ENCODE measurements around the gene EIF3I. TPM values are rescaled to one million over a fixed set of nuclear protein-coding genes. Genes with fewer than 3 reads are reported as not detected.
A peak's percentile ranks its signal among the peaks of the same experiment; 100 is the strongest.

Gene EIF3I
- total RNA-seq, 1 experiment from 2014 or later = 259 TPM

DNA sequence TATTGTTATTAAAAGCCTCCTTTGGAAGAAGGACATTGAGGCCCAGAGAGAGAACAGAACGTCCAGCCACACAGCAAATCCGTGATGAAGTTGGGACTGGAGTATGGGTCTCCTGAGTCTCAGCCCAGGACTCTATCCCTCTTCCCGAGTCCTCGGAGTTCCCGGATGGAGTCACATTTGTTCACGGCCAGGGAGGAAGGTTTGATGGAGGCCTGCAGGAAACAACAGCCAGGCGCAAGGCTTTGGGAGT is 43.1 kb upstream of the EIF3I start:
- H3K4me3 Mint-ChIP-seq (ENCODE audit: unreplicated experiment) = peak overlapping the region; percentile 97
- intact Hi-C loops (cut with micrococcal nuclease) = loop anchor here (2.0 kb wide), 1 partner anchor 70 kb away; the partner anchor contains the start of gene KPNA6
- H3K27ac Mint-ChIP-seq (ENCODE audit: low read depth, unreplicated experiment) = peak overlapping the region; percentile 98
- H3K36me3 Mint-ChIP-seq (ENCODE audit: insufficient read depth, unreplicated experiment) = peaks cover 66% of the 10 kb centered on the region
- H3K4me1 Mint-ChIP-seq (ENCODE audit: insufficient read depth, unreplicated experiment) = peaks cover 10% of the 10 kb centered on the region
- H3K27me3 Mint-ChIP-seq (ENCODE audit: insufficient read depth, unreplicated experiment) = no peaks in the 10 kb centered on the region
- ChIA-PET POLR2A (interaction anchor here (0.5 to 3.6 kb wide), 27 partner anchors 9 to 614 kb away, joined by 3 to 44 read pairs (median 4); partner anchors contain the start of genes KHDRBS1 and KPNA6), CTCF (interaction anchor here (0.5 to 1.1 kb wide), 2 partner anchors 11 to 217 kb away, joined by 3 read pairs; no protein-coding TSS in a partner anchor)
- no peak for DNase-seq (ENCODE audit: unreplicated experiment)
- TF ChIP-seq, protein P1, sequence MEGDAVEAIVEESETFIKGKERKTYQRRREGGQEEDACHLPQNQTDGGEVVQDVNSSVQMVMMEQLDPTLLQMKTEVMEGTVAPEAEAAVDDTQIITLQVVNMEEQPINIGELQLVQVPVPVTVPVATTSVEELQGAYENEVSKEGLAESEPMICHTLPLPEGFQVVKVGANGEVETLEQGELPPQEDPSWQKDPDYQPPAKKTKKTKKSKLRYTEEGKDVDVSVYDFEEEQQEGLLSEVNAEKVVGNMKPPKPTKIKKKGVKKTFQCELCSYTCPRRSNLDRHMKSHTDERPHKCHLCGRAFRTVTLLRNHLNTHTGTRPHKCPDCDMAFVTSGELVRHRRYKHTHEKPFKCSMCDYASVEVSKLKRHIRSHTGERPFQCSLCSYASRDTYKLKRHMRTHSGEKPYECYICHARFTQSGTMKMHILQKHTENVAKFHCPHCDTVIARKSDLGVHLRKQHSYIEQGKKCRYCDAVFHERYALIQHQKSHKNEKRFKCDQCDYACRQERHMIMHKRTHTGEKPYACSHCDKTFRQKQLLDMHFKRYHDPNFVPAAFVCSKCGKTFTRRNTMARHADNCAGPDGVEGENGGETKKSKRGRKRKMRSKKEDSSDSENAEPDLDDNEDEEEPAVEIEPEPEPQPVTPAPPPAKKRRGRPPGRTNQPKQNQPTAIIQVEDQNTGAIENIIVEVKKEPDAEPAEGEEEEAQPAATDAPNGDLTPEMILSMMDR (IDR thresholded peaks at IDR 0.05; ENCODE audit: unreplicated experiment) = no peak
- H3K9me3 Mint-ChIP-seq (ENCODE audit: unreplicated experiment) = no peaks in the 10 kb centered on the region
- BruUV-seq (replicated peaks) = TSS peak; percentile 69

DNA sequence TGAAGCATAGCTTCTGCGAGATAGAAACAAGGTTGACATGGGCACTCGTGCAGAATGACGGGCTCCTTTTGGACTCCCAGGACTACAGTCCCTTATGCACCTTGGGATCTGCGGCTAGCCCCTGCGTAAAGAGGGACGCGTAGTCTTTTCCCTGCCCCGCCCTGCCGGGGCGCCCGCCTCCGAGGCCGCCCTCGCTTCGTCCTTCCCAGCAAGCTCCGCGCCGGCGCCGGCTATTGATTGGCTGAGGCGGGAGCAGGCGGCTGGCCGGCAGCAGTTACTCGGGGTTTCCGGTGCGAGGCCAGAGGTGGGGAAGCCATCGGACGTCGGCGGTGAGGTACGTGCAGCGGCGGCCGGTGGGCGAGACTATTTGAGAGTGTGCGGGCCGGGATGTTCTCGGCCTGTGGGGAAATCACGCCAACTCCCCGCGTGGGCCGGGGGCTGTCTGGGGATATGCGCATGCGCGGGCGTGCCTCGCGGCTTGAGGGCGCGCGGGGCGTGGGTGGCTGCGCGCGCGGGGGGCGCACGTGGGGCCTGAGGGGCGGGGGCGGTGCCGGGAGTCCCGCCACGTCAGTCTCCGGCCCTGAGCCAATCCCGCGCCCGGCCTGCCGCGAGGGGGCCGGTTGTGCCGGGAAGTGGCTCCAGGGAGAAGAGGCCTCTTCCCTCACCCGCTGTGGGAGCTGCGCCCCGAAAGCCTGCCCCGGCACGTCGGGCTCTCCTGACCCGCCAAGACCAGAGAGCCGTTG is 42.6 kb upstream of the EIF3I start, which contains the start of gene TXLNA:
Gene TXLNA (plus strand): TSS at position 233 of the 743 bp plus-strand sequence. CDS start 671 bp downstream, outside the sequence.
- TF ChIP-seq, protein P1 (IDR thresholded peaks at IDR 0.05; ENCODE audit: unreplicated experiment) = no peak
- peak within 1 kb of the TSS; percentile 98 for H3K27ac Mint-ChIP-seq (ENCODE audit: low read depth, unreplicated experiment)
- no TSS peak for BruUV-seq (replicated peaks)
- peaks cover 66% of the 10 kb centered on the region for H3K36me3 Mint-ChIP-seq (ENCODE audit: insufficient read depth, unreplicated experiment)
- H3K4me1 Mint-ChIP-seq (ENCODE audit: insufficient read depth, unreplicated experiment) = peaks cover 15% of the 10 kb centered on the region
- H3K4me3 Mint-ChIP-seq (ENCODE audit: unreplicated experiment) = peak within 1 kb of the TSS; percentile 97
- CTCF ChIA-PET = interaction anchor here (0.5 to 1.1 kb wide), 4 partner anchors 10 to 217 kb away, joined by 3 read pairs; no protein-coding TSS in a partner anchor
- no peaks in the 10 kb centered on the region for H3K27me3 Mint-ChIP-seq (ENCODE audit: insufficient read depth, unreplicated experiment)
- peak; percentile 92 for DNase-seq (ENCODE audit: unreplicated experiment)
- POLR2A ChIA-PET = interaction anchor here (0.5 to 3.6 kb wide), 42 partner anchors 10 to 613 kb away, joined by 3 to 44 read pairs (median 4); partner anchors contain the start of genes IQCC, KHDRBS1, KPNA6 and RBBP4
- H3K9me3 Mint-ChIP-seq (ENCODE audit: unreplicated experiment) = no peaks in the 10 kb centered on the region
- intact Hi-C loops (cut with micrococcal nuclease) = loop anchor here (2.0 kb wide), 2 partner anchors 47 to 71 kb away; partner anchors contain the start of gene KPNA6

DNA sequence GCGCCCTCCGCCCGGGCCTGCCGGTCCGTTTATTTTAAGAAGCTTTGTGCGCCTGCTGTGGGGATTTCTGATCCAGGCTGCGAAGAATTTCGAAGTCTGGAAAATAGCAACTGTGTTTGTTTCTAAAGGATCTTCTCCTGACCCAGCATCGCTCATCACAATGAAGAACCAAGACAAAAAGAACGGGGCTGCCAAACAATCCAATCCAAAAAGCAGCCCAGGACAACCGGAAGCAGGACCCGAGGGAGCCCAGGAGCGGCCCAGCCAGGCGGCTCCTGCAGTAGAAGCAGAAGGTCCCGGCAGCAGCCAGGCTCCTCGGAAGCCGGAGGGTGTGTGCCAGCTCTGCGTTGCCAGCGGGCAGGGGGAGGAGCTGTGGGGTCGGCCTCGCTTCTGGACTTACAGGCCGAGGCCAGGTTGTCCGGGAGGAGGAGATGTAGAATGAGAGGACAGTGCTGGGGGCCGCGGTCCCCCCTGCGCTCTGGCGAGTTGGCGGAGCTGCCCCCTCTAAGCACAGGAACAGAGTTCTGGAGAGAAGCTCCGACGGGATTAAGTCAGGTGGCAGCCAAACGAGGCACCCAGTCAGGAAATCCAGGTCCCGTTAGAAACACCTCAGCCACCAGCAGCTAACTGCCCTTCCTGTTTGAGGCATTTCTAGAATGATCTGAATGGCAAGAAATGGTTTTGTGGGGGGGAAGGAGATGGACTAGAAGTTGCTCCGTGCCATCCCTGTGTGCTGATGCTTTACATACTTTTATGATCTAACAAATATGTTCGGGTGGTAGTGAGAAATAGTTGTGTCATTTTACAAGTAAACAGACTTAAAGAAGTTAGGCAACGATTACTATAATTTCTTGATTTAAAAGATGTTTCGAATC is 41.8 kb upstream of the EIF3I start:
- ChIA-PET CTCF (interaction anchor here (0.6 to 1.1 kb wide), 3 partner anchors 35 to 57 kb away, joined by 3 to 4 read pairs (median 3); no protein-coding TSS in a partner anchor), POLR2A (interaction anchor here (0.6 to 3.6 kb wide), 32 partner anchors 9 to 483 kb away, joined by 3 to 44 read pairs (median 4); partner anchors contain the start of genes BSDC1, CCDC28B, HDAC1 and IQCC)
- Mint-ChIP-seq H3K9me3 (ENCODE audit: unreplicated experiment) (no peaks in the 10 kb centered on the region), H3K36me3 (ENCODE audit: insufficient read depth, unreplicated experiment) (peaks cover 65% of the 10 kb centered on the region), H3K4me3 (ENCODE audit: unreplicated experiment) (peak overlapping the region; percentile 97), H3K4me1 (ENCODE audit: insufficient read depth, unreplicated experiment) (peaks cover 20% of the 10 kb centered on the region), H3K27me3 (ENCODE audit: insufficient read depth, unreplicated experiment) (no peaks in the 10 kb centered on the region), H3K27ac (ENCODE audit: low read depth, unreplicated experiment) (peak overlapping the region; percentile 98)
- TSS peak; percentile 40 for BruUV-seq (replicated peaks)
- intact Hi-C loops (cut with micrococcal nuclease) = loop anchor here (2.0 kb wide), 1 partner anchor 48 kb away; no protein-coding TSS in a partner anchor
- TF ChIP-seq, protein P1 (IDR thresholded peaks at IDR 0.05; ENCODE audit: unreplicated experiment) = no peak
- DNase-seq (ENCODE audit: unreplicated experiment) = peak; percentile 43

Measured in MCF 10A (cell line).